ENCODE data around the gene GLDC. TPM values are rescaled to one million over a fixed set of nuclear protein-coding genes. Genes with fewer than 3 reads are reported as not detected.

GLDC gene
- total RNA-seq, 4 donors from 2014 or later = not detected

- no peak for TF ChIP-seq CTCF (IDR thresholded peaks at IDR 0.05; ENCODE audit: low read depth)
Measured at GRCh38 chr9:6614489-6614888, 31.0 kb downstream of the GLDC start.

GRCh38 chr9:6611865-6612264 lies 33.7 kb downstream of the GLDC start:
- TF ChIP-seq CTCF (IDR thresholded peaks at IDR 0.05; ENCODE audit: low read depth) = no peak

- no peak for TF ChIP-seq CTCF (IDR thresholded peaks at IDR 0.05; ENCODE audit: low read depth)
Measured at GRCh38 chr9:6610073-6610472, 35.5 kb downstream of the GLDC start.

- no peak for TF ChIP-seq CTCF (IDR thresholded peaks at IDR 0.05; ENCODE audit: low read depth)
Measured at GRCh38 chr9:6609497-6610016, 36.0 kb downstream of the GLDC start.

- TF ChIP-seq CTCF (IDR thresholded peaks at IDR 0.05; ENCODE audit: low read depth) = no peak
Measured at GRCh38 chr9:6605202-6605601, 40.3 kb downstream of the GLDC start.

GRCh38 chr9:6600426-6600825 lies 45.1 kb downstream of the GLDC start:
- TF ChIP-seq CTCF (IDR thresholded peaks at IDR 0.05; ENCODE audit: low read depth) = no peak

GRCh38 chr9:6600006-6600405 lies 45.5 kb downstream of the GLDC start:
- no peak for TF ChIP-seq CTCF (IDR thresholded peaks at IDR 0.05; ENCODE audit: low read depth)

All from subcutaneous adipose tissue (tissue), 4 donors.